OCI-LY1 (cell line): ENCODE data around the gene CCDC68.

ENCODE experiments used
- EZH2 ChIP-seq: fragments of 200-600 bp; sonication (generic), shearing (Covaris generic); IDR thresholded peaks from 2 replicates; pipeline ENCODE4 v1.8.0; 2017; ENCODE audit warnings: borderline replicate concordance, mixed run types, mild to moderate bottlenecking, antibody characterized with exemption, low read length, moderate library complexity, mixed read lengths
- TF ChIP-seq, protein P1 (sequence below): fragments of 200-600 bp; sonication (generic), shearing (Covaris generic); IDR thresholded peaks from 2 replicates; pipeline ENCODE4 v1.5.1; 2017; ENCODE audit warnings: mild to moderate bottlenecking, antibody characterized with exemption, low read length, moderate library complexity, mixed read lengths

GRCh38 chr18:54878659-54879358 lies 80.5 kb downstream of the CCDC68 start:
- TF ChIP-seq, protein P1, sequence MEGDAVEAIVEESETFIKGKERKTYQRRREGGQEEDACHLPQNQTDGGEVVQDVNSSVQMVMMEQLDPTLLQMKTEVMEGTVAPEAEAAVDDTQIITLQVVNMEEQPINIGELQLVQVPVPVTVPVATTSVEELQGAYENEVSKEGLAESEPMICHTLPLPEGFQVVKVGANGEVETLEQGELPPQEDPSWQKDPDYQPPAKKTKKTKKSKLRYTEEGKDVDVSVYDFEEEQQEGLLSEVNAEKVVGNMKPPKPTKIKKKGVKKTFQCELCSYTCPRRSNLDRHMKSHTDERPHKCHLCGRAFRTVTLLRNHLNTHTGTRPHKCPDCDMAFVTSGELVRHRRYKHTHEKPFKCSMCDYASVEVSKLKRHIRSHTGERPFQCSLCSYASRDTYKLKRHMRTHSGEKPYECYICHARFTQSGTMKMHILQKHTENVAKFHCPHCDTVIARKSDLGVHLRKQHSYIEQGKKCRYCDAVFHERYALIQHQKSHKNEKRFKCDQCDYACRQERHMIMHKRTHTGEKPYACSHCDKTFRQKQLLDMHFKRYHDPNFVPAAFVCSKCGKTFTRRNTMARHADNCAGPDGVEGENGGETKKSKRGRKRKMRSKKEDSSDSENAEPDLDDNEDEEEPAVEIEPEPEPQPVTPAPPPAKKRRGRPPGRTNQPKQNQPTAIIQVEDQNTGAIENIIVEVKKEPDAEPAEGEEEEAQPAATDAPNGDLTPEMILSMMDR: no peak
- no peak for TF ChIP-seq EZH2
